Measurements from ENCODE around the gene KRTAP2-1.
"Not testable (repeated sequence)": the region's sequence is repeated elsewhere in the genome, so short reads cannot be mapped to it uniquely, and the experiment has no call there.

DNA sequence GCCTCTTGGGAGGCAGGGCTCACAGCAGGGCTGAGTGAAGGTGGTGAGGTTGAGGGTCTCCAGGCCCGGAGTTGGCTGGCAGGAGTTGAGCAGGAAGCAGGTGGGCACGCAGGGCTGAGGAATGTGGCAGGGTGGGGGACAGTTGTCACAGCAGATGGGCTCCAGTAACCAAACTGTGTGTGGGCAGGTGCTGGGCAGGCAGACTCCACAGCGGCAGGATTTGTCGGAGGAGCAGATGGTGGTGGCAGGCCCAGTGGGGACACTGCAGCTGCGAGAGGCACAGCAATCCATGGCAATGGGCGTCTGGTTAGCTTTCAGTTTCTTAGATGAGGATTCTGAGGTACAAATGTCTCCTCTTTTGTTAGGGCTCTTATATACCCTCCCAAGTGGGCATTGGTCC, 47.6 kb downstream of the KRTAP2-1 start, which contains the start of gene KRTAP3-2:
- TF ChIP-seq POLR2A, POLR2AphosphoS5 (IDR thresholded peaks at IDR 0.05): not testable (repeated sequence)

Data from gastroesophageal sphincter (tissue), 2 donors.